WTC11 (cell line): ENCODE data around the gene HSFX1. TPM values are rescaled to one million over a fixed set of nuclear protein-coding genes. Genes with fewer than 3 reads are reported as not detected.
"Not testable (repeated sequence)": the region's sequence is repeated elsewhere in the genome, so short reads cannot be mapped to it uniquely, and the experiment has no call there.

Experiments used
- ATAC-seq: fragments of 200-7000 bp; cut with Tn5 transposase; 2 replicates; pipeline ENCODE4 v1.10.0; 2021; ENCODE audit warnings: mild to moderate bottlenecking, moderate library complexity
- CTCF ChIA-PET: fragments of 300-600 bp; sonication (Branson Sonifier 250); formaldehyde crosslinking; loops from one replicate; lab custom pipeline; 2021; ENCODE audit warnings: antibody characterized with exemption; lab: Charles Lee
- POLR2A ChIA-PET: fragments of 350-600 bp; sonication (Branson Sonifier 250); formaldehyde crosslinking; loops from one replicate; lab custom pipeline; 2021; ENCODE audit warnings: antibody characterized with exemption; lab: Charles Lee
- DNase-seq: peaks from one replicate; pipeline ENCODE4 v3.0.0; 2021; ENCODE audit warnings: low spot score
- H3K27ac Mint-ChIP-seq: 2 replicates; pipeline ENCODE4 v1.8.0; 2021; ENCODE audit warnings: mixed read lengths
- H3K27me3 Mint-ChIP-seq: 2 replicates; pipeline ENCODE4 v1.8.0; 2021; ENCODE audit warnings: low read depth, mild to moderate bottlenecking, moderate library complexity, mixed read lengths
- H3K36me3 Mint-ChIP-seq: 2 replicates; pipeline ENCODE4 v1.8.0; 2021; ENCODE audit warnings: mixed read lengths
- H3K4me1 Mint-ChIP-seq: 2 replicates; pipeline ENCODE4 v1.8.0; 2022; ENCODE audit warnings: mixed read lengths
- H3K4me3 Mint-ChIP-seq: 2 replicates; pipeline ENCODE4 v1.8.0; 2021; ENCODE audit warnings: mild to moderate bottlenecking, moderate library complexity, mixed read lengths
- H3K9me3 Mint-ChIP-seq: 2 replicates; pipeline ENCODE4 v1.8.0; 2021; ENCODE audit warnings: mixed read lengths
- CREB1 ChIP-seq: sonication (generic); formaldehyde crosslinking; IDR thresholded peaks from 2 replicates; pipeline ENCODE4 v1.8.0; 2023; ENCODE audit warnings: mild to moderate bottlenecking, missing genetic modification reagents
- EMX1 ChIP-seq: fragments of 250-450 bp; sonication (Bioruptor Pico); IDR thresholded peaks from 2 replicates; pipeline ENCODE4 v1.8.0; 2021; ENCODE audit warnings: mild to moderate bottlenecking
- ESRRA ChIP-seq: sonication (generic); formaldehyde crosslinking; IDR thresholded peaks from 2 replicates; pipeline ENCODE4 v1.8.1; 2022; ENCODE audit warnings: mild to moderate bottlenecking, missing genetic modification reagents, borderline replicate concordance
- ETV6 ChIP-seq: sonication (generic); formaldehyde crosslinking; IDR thresholded peaks from 2 replicates; pipeline ENCODE4 v1.8.1; 2022; ENCODE audit warnings: mild to moderate bottlenecking, missing genetic modification reagents
- FOXP1 ChIP-seq: sonication (generic); formaldehyde crosslinking; IDR thresholded peaks from 2 replicates; pipeline ENCODE4 v1.8.0; 2022; ENCODE audit warnings: missing genetic modification reagents, mild to moderate bottlenecking, moderate library complexity, borderline replicate concordance
- IRF2 ChIP-seq: sonication (generic); formaldehyde crosslinking; IDR thresholded peaks from 2 replicates; pipeline ENCODE4 v1.8.0; 2022; ENCODE audit warnings: low read depth, missing genetic modification reagents, borderline replicate concordance
- KAT7 ChIP-seq: sonication (generic); formaldehyde crosslinking; IDR thresholded peaks from 2 replicates; pipeline ENCODE4 v1.8.1; 2023; ENCODE audit warnings: missing genetic modification reagents, mild to moderate bottlenecking, borderline replicate concordance
- NFATC4 ChIP-seq: fragments of 250-450 bp; sonication (Bioruptor Pico); IDR thresholded peaks from 2 replicates; pipeline ENCODE4 v1.9.0; 2021; ENCODE audit warnings: mild to moderate bottlenecking
- NR3C1 ChIP-seq: sonication (generic); formaldehyde crosslinking; conservative IDR thresholded peaks from 2 replicates; pipeline ENCODE4 v1.8.1; 2023; ENCODE audit warnings: low read depth, mild to moderate bottlenecking, missing genetic modification reagents
- TEAD4 ChIP-seq: sonication (generic); formaldehyde crosslinking; IDR thresholded peaks from 2 replicates; pipeline ENCODE4 v1.8.0; 2022; ENCODE audit warnings: mild to moderate bottlenecking, missing genetic modification reagents
- ZNF138 ChIP-seq: sonication (generic); formaldehyde crosslinking; conservative IDR thresholded peaks from 2 replicates; pipeline ENCODE4 v1.8.1; 2022; ENCODE audit warnings: mild to moderate bottlenecking, moderate library complexity, missing genetic modification reagents
- ZNF317 ChIP-seq: sonication (generic); formaldehyde crosslinking; IDR thresholded peaks from 2 replicates; pipeline ENCODE4 v1.8.1; 2023; ENCODE audit warnings: low read depth, mild to moderate bottlenecking, moderate library complexity, missing genetic modification reagents, borderline replicate concordance
- total RNA-seq: library from RNA; stranded (reverse); gene quantifications from 3 replicates; pipeline ENCODE4 v1.2.3, GENCODE V29; 2021
- TF ChIP-seq, protein P1 (sequence below): sonication (generic); formaldehyde crosslinking; IDR thresholded peaks from 2 replicates; pipeline ENCODE4 v1.8.1; 2023; ENCODE audit warnings: mild to moderate bottlenecking, missing genetic modification reagents
- TF ChIP-seq, protein P2 (sequence below): fragments of 250-450 bp; sonication (Bioruptor Pico); IDR thresholded peaks from 2 replicates; pipeline ENCODE4 v1.9.0; 2021; ENCODE audit warnings: mild to moderate bottlenecking
- TF ChIP-seq, protein P3 (sequence below): fragments of 250-450 bp; sonication (Bioruptor Pico); IDR thresholded peaks from 2 replicates; pipeline ENCODE4 v1.9.0; 2021; ENCODE audit warnings: moderate library complexity, mild to moderate bottlenecking, inconsistent platforms, borderline replicate concordance
- TF ChIP-seq, protein P4 (sequence below): sonication (generic); formaldehyde crosslinking; IDR thresholded peaks from 2 replicates; pipeline ENCODE4 v1.8.1; 2022; ENCODE audit warnings: mild to moderate bottlenecking, moderate library complexity, missing genetic modification reagents
- TF ChIP-seq, protein P5 (sequence below): sonication (generic); formaldehyde crosslinking; IDR thresholded peaks from 2 replicates; pipeline ENCODE4 v1.8.1; 2022; ENCODE audit warnings: mild to moderate bottlenecking, missing genetic modification reagents, moderate library complexity, borderline replicate concordance
- TF ChIP-seq, protein P6 (sequence below): sonication (generic); formaldehyde crosslinking; conservative IDR thresholded peaks from 2 replicates; pipeline ENCODE4 v1.8.1; 2022; ENCODE audit warnings: mild to moderate bottlenecking, missing genetic modification reagents
- TF ChIP-seq, protein P7 (sequence below): fragments of 250-450 bp; sonication (Bioruptor Pico); IDR thresholded peaks from 2 replicates; pipeline ENCODE4 v2.1.2; 2022; ENCODE audit warnings: mild to moderate bottlenecking, moderate library complexity

The HSFX1 gene
- total RNA-seq, 1 experiment from 2014 or later: 0.66 TPM

DNA sequence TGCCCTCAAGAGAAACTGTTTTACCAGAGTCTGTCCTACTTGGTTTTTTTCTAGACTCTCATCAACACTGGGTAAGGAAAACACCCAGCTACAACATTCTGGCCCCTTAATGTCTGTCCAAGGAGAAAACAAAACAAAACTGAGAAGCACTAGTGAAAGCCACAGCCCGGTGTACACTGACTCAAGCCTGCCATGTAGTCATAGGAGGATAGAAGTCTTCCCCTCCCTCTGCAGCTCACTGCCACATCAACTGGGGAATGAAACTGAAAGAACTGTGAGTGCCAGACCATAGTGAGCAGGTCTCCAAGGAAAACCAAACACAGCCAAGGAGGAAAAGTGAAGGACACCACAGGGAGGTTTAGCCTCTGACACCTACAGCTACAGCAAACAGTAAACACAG is 21.7 kb downstream of the HSFX1 start:
- DNase-seq, H3K27me3 Mint-ChIP-seq, H3K27ac Mint-ChIP-seq, ATAC-seq, H3K4me3 Mint-ChIP-seq, H3K36me3 Mint-ChIP-seq, POLR2A ChIA-PET, H3K9me3 Mint-ChIP-seq, CTCF ChIA-PET: not testable (repeated sequence)
- peaks cover 16% of the 10 kb centered on the region for H3K4me1 Mint-ChIP-seq

DNA sequence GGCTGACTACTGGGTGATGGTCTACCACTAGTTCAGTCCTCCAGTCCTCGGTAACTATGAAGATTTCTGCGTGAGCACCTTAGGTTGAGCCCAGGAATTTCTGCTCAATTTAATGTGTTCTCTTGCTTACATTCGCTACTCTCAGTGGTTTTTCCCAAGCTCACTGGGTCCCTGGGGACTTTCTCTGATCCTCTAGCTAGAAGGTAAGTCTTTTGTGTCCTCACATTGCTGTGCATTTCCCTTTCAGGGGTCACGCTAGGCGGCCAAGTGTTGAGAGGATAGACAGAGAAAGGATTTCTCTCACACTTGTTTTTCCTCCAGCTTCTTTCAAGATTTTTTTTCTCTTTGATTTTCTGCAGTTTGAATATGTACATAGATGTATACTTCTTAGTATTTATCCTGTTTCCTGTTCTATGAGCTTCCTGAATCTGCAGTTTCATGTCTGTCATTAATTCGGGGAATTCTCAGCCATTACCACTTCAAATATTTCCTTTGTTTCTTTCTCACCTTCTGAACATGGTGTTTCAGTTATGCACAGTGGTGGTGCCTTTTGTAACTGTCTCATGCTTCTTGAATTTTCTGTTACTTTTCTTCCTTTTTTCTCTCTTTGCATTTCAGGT is 25.3 kb downstream of the HSFX1 start:
- Mint-ChIP-seq H3K36me3 (no peaks in the 10 kb centered on the region), H3K9me3 (no peaks in the 10 kb centered on the region), H3K4me3 (no peak overlapping the region), H3K27ac (0 out of 2 replicates have a peak overlapping the region, but pooled peaks have one; percentile 27), H3K27me3 (no peaks in the 10 kb centered on the region), H3K4me1 (peaks cover 34% of the 10 kb centered on the region)
- TF ChIP-seq TEAD4 (CRISPR knock-in tag): no peak
- ATAC-seq (no peak), DNase-seq (no peak)
- POLR2A ChIA-PET: no interaction called here
- CTCF ChIA-PET: no interaction called here

DNA sequence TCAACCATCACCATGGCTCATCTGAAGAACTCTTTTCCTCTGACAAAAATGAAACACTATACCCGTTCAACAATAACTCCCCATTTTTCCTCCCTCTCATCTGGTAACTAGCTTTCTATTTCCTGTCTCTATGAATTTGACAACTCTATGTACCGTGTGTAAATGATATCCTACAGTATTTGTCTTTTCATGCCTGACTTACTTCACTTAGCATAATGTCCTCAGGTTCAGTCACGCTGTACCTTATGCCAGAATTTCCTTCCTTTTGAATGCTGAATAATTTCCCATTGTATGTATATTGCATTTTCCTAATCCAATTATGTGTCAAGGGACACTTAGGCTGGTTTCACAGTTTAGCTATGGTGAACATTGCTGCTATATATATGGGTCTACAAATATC is 26.1 kb downstream of the HSFX1 start:
- POLR2A ChIA-PET: no interaction called here
- H3K4me3 Mint-ChIP-seq: no peak overlapping the region
- TF ChIP-seq NFATC4: no peak
- TF ChIP-seq IRF2 (CRISPR knock-in tag): no peak
- TF ChIP-seq ZNF138 (CRISPR knock-in tag): no peak
- TF ChIP-seq, protein P1, sequence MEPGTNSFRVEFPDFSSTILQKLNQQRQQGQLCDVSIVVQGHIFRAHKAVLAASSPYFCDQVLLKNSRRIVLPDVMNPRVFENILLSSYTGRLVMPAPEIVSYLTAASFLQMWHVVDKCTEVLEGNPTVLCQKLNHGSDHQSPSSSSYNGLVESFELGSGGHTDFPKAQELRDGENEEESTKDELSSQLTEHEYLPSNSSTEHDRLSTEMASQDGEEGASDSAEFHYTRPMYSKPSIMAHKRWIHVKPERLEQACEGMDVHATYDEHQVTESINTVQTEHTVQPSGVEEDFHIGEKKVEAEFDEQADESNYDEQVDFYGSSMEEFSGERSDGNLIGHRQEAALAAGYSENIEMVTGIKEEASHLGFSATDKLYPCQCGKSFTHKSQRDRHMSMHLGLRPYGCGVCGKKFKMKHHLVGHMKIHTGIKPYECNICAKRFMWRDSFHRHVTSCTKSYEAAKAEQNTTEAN (CRISPR knock-in tag): no peak
- TF ChIP-seq ETV6: no peak
- TF ChIP-seq ZNF317: no peak
- TF ChIP-seq, protein P2, sequence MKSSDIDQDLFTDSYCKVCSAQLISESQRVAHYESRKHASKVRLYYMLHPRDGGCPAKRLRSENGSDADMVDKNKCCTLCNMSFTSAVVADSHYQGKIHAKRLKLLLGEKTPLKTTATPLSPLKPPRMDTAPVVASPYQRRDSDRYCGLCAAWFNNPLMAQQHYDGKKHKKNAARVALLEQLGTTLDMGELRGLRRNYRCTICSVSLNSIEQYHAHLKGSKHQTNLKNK: no peak
- TF ChIP-seq, protein P3, sequence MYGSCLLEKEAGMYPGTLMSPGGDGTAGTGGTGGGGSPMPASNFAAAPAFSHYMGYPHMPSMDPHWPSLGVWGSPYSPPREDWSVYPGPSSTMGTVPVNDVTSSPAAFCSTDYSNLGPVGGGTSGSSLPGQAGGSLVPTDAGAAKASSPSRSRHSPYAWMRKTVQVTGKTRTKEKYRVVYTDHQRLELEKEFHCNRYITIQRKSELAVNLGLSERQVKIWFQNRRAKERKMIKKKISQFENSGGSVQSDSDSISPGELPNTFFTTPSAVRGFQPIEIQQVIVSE (CRISPR knock-in tag): no peak
- no peak for TF ChIP-seq NR3C1
- TF ChIP-seq EMX1: no peak
- TF ChIP-seq, protein P4, sequence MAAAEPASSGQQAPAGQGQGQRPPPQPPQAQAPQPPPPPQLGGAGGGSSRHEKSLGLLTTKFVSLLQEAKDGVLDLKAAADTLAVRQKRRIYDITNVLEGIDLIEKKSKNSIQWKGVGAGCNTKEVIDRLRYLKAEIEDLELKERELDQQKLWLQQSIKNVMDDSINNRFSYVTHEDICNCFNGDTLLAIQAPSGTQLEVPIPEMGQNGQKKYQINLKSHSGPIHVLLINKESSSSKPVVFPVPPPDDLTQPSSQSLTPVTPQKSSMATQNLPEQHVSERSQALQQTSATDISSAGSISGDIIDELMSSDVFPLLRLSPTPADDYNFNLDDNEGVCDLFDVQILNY (CRISPR knock-in tag): no peak
- TF ChIP-seq, protein P5, sequence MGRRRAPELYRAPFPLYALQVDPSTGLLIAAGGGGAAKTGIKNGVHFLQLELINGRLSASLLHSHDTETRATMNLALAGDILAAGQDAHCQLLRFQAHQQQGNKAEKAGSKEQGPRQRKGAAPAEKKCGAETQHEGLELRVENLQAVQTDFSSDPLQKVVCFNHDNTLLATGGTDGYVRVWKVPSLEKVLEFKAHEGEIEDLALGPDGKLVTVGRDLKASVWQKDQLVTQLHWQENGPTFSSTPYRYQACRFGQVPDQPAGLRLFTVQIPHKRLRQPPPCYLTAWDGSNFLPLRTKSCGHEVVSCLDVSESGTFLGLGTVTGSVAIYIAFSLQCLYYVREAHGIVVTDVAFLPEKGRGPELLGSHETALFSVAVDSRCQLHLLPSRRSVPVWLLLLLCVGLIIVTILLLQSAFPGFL: no peak
- TF ChIP-seq, protein P6, sequence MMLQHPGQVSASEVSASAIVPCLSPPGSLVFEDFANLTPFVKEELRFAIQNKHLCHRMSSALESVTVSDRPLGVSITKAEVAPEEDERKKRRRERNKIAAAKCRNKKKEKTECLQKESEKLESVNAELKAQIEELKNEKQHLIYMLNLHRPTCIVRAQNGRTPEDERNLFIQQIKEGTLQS (CRISPR knock-in tag): no peak
- no peak for TF ChIP-seq ESRRA (CRISPR knock-in tag)
- TF ChIP-seq, protein P7, sequence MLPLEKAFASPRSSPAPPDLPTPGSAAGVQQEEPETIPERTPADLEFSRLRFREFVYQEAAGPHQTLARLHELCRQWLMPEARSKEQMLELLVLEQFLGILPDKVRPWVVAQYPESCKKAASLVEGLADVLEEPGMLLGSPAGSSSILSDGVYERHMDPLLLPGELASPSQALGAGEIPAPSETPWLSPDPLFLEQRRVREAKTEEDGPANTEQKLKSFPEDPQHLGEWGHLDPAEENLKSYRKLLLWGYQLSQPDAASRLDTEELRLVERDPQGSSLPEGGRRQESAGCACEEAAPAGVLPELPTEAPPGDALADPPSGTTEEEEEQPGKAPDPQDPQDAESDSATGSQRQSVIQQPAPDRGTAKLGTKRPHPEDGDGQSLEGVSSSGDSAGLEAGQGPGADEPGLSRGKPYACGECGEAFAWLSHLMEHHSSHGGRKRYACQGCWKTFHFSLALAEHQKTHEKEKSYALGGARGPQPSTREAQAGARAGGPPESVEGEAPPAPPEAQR (CRISPR knock-in tag): no peak
- no peak for TF ChIP-seq CREB1 (CRISPR knock-in tag)
- TF ChIP-seq FOXP1 (CRISPR knock-in tag): no peak
- TF ChIP-seq KAT7: no peak
- TF ChIP-seq, all 79 proteins: peak for 0
- no peak for ATAC-seq
- CTCF ChIA-PET: no interaction called here
- no peaks in the 10 kb centered on the region for H3K36me3 Mint-ChIP-seq
- no peak for DNase-seq
- no peaks in the 10 kb centered on the region for H3K27me3 Mint-ChIP-seq
- no peaks in the 10 kb centered on the region for H3K9me3 Mint-ChIP-seq
- H3K4me1 Mint-ChIP-seq: peaks cover 34% of the 10 kb centered on the region
- H3K27ac Mint-ChIP-seq: no peak overlapping the region
